Liver (tissue), 9 donors: ENCODE measurements around the gene SSBP2. TPM values are rescaled to one million over a fixed set of nuclear protein-coding genes. Genes with fewer than 3 reads are reported as not detected.

Source experiments
- DNase-seq: peaks from one replicate; pipeline ENCODE4 v3.0.0-alpha.2; 2017; ENCODE audit warnings: low spot score
- H3K27ac ChIP-seq, 2 donors: one replicate each; pipeline ENCODE4 v1.7.0; 2013; ENCODE audit warnings: inconsistent platforms in 2 of 2, low read length in 2 of 2, control low read depth in 1 of 2, low read depth in 1 of 2, mild to moderate bottlenecking in 1 of 2
- H3K27me3 ChIP-seq, 4 donors: one replicate each; pipeline versions ENCODE4 v1.6.1 to v1.7.0; 2013; ENCODE audit warnings: low read length in 3 of 4, inconsistent platforms in 1 of 4, mild to moderate bottlenecking in 1 of 4, moderate library complexity in 1 of 4; ENCODE audit not compliant: control insufficient read depth in 4 of 4, insufficient read depth in 4 of 4
- H3K36me3 ChIP-seq, 4 donors: one replicate each; pipeline versions ENCODE4 v1.6.1 to v1.7.0; 2013; ENCODE audit warnings: low read length in 3 of 4, mild to moderate bottlenecking in 3 of 4, low read depth in 1 of 4, moderate library complexity in 1 of 4; ENCODE audit not compliant: control insufficient read depth in 4 of 4, insufficient read depth in 3 of 4
- H3K4me1 ChIP-seq, 4 donors: one replicate each; pipeline versions ENCODE4 v1.6.1 to v1.7.0; 2013; ENCODE audit warnings: low read length in 3 of 4, mild to moderate bottlenecking in 3 of 4, moderate library complexity in 1 of 4; ENCODE audit not compliant: control insufficient read depth in 4 of 4, insufficient read depth in 4 of 4
- H3K4me3 ChIP-seq, 3 donors: one replicate each; pipeline versions ENCODE4 v1.6.1 to v1.7.0; 2013; ENCODE audit warnings: low read length in 3 of 3, control low read depth in 1 of 3, low read depth in 1 of 3, mild to moderate bottlenecking in 1 of 3
- H3K9ac ChIP-seq, 2 donors: one replicate each; pipeline ENCODE4 v1.7.0; 2013; ENCODE audit warnings: low read length in 2 of 2, mild to moderate bottlenecking in 2 of 2, moderate library complexity in 2 of 2, control low read depth in 1 of 2, low read depth in 1 of 2
- H3K9me3 ChIP-seq, 4 donors: one replicate each; pipeline versions ENCODE4 v1.6.1 to v1.7.0; 2013; ENCODE audit warnings: low read length in 3 of 4; ENCODE audit not compliant: control insufficient read depth in 4 of 4
- EGR1 ChIP-seq, 2 donors: IDR thresholded peaks; 2 replicates each; pipeline ENCODE4 v1.6.1; 2016 to 2018; ENCODE audit warnings: antibody characterized with exemption in 2 of 2, low read depth in 2 of 2
- FOXA1 ChIP-seq: IDR thresholded peaks from 2 replicates; pipeline ENCODE4 v1.6.1; 2016; ENCODE audit warnings: antibody characterized with exemption
- FOXA2 ChIP-seq: IDR thresholded peaks from 2 replicates; pipeline ENCODE4 v1.6.1; 2016; ENCODE audit warnings: antibody characterized with exemption
- HNF4A ChIP-seq, 2 donors: conservative IDR thresholded peaks; 2 replicates each; pipeline ENCODE4 v1.6.1; 2016; ENCODE audit warnings: antibody characterized with exemption in 2 of 2, mild to moderate bottlenecking in 2 of 2
- HNF4G ChIP-seq: IDR thresholded peaks from 2 replicates; pipeline ENCODE4 v1.6.1; 2016; ENCODE audit warnings: antibody characterized with exemption
- JUND ChIP-seq, 2 donors: IDR thresholded peaks; 2 replicates each; pipeline ENCODE4 v1.6.1; 2016; ENCODE audit warnings: antibody characterized with exemption in 2 of 2
- NR2F2 ChIP-seq: IDR thresholded peaks from 2 replicates; pipeline ENCODE4 v1.6.1; 2016; ENCODE audit warnings: antibody characterized with exemption
- RAD21 ChIP-seq, 2 donors: IDR thresholded peaks; 2 replicates each; pipeline ENCODE4 v1.6.1; 2016; ENCODE audit warnings: antibody characterized with exemption in 2 of 2, mild to moderate bottlenecking in 2 of 2
- RXRA ChIP-seq, 2 donors: IDR thresholded peaks; 2 replicates each; pipeline ENCODE4 v1.6.1; 2017 to 2018; ENCODE audit warnings: antibody characterized with exemption in 2 of 2, mild to moderate bottlenecking in 1 of 2
- SP1 ChIP-seq: IDR thresholded peaks from 2 replicates; pipeline ENCODE4 v1.6.1; 2018; ENCODE audit warnings: antibody characterized with exemption, mild to moderate bottlenecking
- TAF1 ChIP-seq: conservative IDR thresholded peaks from 2 replicates; pipeline ENCODE4 v1.6.1; 2016; ENCODE audit warnings: antibody characterized with exemption, mild to moderate bottlenecking
- YY1 ChIP-seq: IDR thresholded peaks from 2 replicates; pipeline ENCODE4 v1.6.1; 2016; ENCODE audit warnings: antibody characterized with exemption, mild to moderate bottlenecking
- WGBS: extraction: QIAGEN DNeasy Blood & Tissue Kit; methylation state at CpG from one replicate; pipeline ENCODE4 v1.1.7; 2013; 5-methylcytosine and 5-hydroxymethylcytosine counted together
- polyA plus RNA-seq, 2 donors: library from polyadenylated mRNA; stranded (reverse) in 1 of 2; unstranded in 1 of 2; fragments of 200-250 nt in 1 of 2; fragments of >200 nt in 1 of 2; fragmentation: Nextera tagmentation in 1 of 2; extraction: Ambion mirVana in 1 of 2; gene quantifications; one replicate each; pipeline versions ENCODE4 v1.2.1 to v1.2.3, GENCODE V29; 2013 to 2015
- total RNA-seq, 2 donors: library from RNA; depleted of rRNA; stranded (reverse); fragments of >200 nt; gene quantifications; one replicate each; pipeline ENCODE4 v1.2.3, GENCODE V29; 2014
- TF ChIP-seq, protein P1 (sequence below): IDR thresholded peaks from 2 replicates; pipeline ENCODE4 v1.6.1; 2016; ENCODE audit warnings: antibody characterized with exemption
- TF ChIP-seq, protein P2 (sequence below): fragments of 150-350 bp; IDR thresholded peaks from 2 replicates; pipeline ENCODE4 v1.5.1; 2017; ENCODE audit warnings: improper control_type of control experiment, low read depth, low read length; ENCODE audit not compliant: missing input control
- TF ChIP-seq, protein P3 (sequence below): IDR thresholded peaks from 2 replicates; pipeline ENCODE4 v1.6.1; 2016; ENCODE audit warnings: antibody characterized with exemption, mild to moderate bottlenecking
- TF ChIP-seq, protein P4 (sequence below): IDR thresholded peaks from 2 replicates; pipeline ENCODE4 v1.6.1; 2016; ENCODE audit warnings: antibody characterized with exemption
- TF ChIP-seq, protein P5 (sequence below): IDR thresholded peaks from 2 replicates; pipeline ENCODE4 v1.6.1; 2016; ENCODE audit warnings: antibody characterized with exemption
- donor health status: healthy.
- donor health status: healthy.
- donor health status: healthy.
- donor health status: healthy.
- donor health status: healthy.

Gene SSBP2
- total and polyA plus RNA-seq, 4 donors = 2.2 to 10.1 (median 4.1) TPM

DNA sequence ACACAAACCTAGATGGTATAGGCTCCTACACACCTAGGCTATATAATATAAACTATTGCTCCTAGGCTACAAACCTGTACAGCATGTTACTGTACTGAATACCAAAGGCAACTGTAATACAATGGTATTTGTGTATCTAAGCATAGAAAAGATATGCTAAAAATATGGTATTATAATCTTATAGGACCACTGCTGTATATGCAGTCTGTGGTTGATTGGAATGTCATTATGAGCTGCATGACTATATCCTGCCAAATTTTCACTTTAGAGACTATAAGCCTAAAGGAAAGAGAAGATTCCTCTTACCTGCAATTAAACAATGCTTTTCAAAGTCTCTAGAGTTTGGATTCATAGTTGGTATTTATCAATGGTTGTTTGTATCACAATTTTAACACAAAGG, 332.3 kb downstream of the SSBP2 start:
- no peaks in the 10 kb centered on the region for H3K27me3 ChIP-seq
- no peak overlapping the region for H3K4me3 ChIP-seq
- H3K4me1 ChIP-seq = peaks cover 0 to 12% (median 3%) of the 10 kb centered on the region in 4 donors
- H3K27ac ChIP-seq = no peak overlapping the region
- H3K36me3 ChIP-seq = peaks cover 0 to 3% (median 0%) of the 10 kb centered on the region in 4 donors
- TF ChIP-seq, protein P1, sequence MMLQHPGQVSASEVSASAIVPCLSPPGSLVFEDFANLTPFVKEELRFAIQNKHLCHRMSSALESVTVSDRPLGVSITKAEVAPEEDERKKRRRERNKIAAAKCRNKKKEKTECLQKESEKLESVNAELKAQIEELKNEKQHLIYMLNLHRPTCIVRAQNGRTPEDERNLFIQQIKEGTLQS = no peak
- TF ChIP-seq NR2F2 = no peak
- no peak for TF ChIP-seq FOXA1
- no peak for TF ChIP-seq RXRA (IDR thresholded peaks at IDR 0.05)
- TF ChIP-seq JUND (IDR thresholded peaks at IDR 0.05) = no peak
- no peak for TF ChIP-seq EGR1 (IDR thresholded peaks at IDR 0.05; ENCODE audit: low read depth in 2 of 2)
- TF ChIP-seq SP1 = no peak
- no peak for TF ChIP-seq FOXA2
- TF ChIP-seq, protein P2, sequence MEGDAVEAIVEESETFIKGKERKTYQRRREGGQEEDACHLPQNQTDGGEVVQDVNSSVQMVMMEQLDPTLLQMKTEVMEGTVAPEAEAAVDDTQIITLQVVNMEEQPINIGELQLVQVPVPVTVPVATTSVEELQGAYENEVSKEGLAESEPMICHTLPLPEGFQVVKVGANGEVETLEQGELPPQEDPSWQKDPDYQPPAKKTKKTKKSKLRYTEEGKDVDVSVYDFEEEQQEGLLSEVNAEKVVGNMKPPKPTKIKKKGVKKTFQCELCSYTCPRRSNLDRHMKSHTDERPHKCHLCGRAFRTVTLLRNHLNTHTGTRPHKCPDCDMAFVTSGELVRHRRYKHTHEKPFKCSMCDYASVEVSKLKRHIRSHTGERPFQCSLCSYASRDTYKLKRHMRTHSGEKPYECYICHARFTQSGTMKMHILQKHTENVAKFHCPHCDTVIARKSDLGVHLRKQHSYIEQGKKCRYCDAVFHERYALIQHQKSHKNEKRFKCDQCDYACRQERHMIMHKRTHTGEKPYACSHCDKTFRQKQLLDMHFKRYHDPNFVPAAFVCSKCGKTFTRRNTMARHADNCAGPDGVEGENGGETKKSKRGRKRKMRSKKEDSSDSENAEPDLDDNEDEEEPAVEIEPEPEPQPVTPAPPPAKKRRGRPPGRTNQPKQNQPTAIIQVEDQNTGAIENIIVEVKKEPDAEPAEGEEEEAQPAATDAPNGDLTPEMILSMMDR = no peak
- no peak for TF ChIP-seq RAD21 (IDR thresholded peaks at IDR 0.05)
- no peak for TF ChIP-seq YY1
- no peak for TF ChIP-seq TAF1
- TF ChIP-seq HNF4G = no peak
- TF ChIP-seq, protein P3, sequence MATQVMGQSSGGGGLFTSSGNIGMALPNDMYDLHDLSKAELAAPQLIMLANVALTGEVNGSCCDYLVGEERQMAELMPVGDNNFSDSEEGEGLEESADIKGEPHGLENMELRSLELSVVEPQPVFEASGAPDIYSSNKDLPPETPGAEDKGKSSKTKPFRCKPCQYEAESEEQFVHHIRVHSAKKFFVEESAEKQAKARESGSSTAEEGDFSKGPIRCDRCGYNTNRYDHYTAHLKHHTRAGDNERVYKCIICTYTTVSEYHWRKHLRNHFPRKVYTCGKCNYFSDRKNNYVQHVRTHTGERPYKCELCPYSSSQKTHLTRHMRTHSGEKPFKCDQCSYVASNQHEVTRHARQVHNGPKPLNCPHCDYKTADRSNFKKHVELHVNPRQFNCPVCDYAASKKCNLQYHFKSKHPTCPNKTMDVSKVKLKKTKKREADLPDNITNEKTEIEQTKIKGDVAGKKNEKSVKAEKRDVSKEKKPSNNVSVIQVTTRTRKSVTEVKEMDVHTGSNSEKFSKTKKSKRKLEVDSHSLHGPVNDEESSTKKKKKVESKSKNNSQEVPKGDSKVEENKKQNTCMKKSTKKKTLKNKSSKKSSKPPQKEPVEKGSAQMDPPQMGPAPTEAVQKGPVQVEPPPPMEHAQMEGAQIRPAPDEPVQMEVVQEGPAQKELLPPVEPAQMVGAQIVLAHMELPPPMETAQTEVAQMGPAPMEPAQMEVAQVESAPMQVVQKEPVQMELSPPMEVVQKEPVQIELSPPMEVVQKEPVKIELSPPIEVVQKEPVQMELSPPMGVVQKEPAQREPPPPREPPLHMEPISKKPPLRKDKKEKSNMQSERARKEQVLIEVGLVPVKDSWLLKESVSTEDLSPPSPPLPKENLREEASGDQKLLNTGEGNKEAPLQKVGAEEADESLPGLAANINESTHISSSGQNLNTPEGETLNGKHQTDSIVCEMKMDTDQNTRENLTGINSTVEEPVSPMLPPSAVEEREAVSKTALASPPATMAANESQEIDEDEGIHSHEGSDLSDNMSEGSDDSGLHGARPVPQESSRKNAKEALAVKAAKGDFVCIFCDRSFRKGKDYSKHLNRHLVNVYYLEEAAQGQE = no peak
- TF ChIP-seq, protein P4, sequence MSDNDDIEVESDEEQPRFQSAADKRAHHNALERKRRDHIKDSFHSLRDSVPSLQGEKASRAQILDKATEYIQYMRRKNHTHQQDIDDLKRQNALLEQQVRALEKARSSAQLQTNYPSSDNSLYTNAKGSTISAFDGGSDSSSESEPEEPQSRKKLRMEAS = no peak
- no peak for TF ChIP-seq HNF4A (conservative IDR thresholded peaks at IDR 0.05)
- H3K9ac ChIP-seq = no peak overlapping the region
- no peaks in the 10 kb centered on the region for H3K9me3 ChIP-seq
- DNase-seq = no peak

DNA sequence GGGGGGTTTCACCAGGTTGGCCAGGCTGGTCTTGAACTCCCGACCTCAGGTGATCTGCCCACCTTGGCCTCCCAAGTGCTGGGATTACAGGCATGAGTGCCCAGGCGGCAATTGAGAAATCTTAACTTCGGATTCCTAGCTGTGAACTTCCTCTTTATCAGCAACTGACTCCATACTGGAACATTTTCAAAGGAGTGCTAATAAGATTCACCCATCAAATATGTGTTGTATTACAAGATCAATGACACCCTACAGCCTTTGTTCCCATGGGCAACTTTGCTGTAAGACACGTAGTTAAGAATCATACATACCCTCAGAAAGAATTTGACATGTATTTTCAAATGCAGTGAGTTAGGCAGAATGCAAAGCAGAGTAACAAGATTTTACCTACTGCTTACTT, 333.8 kb downstream of the SSBP2 start:
- Histone ChIP-seq H3K9me3 (no peaks in the 10 kb centered on the region), H3K4me1 (peaks cover 0 to 2% (median under 1%) of the 10 kb centered on the region in 4 donors), H3K9ac (no peak overlapping the region), H3K27me3 (no peaks in the 10 kb centered on the region), H3K36me3 (peaks cover 0 to 3% (median 0%) of the 10 kb centered on the region in 4 donors), H3K27ac (no peak overlapping the region), H3K4me3 (no peak overlapping the region)
- no peak for DNase-seq
- TF ChIP-seq JUND (IDR thresholded peaks at IDR 0.05) (no peak), EGR1 (IDR thresholded peaks at IDR 0.05; ENCODE audit: low read depth in 2 of 2) (no peak), NR2F2 (no peak), HNF4G (no peak), FOXA1 (no peak), HNF4A (conservative IDR thresholded peaks at IDR 0.05) (no peak), TAF1 (no peak)
- TF ChIP-seq, protein P3 = no peak
- TF ChIP-seq, protein P5, sequence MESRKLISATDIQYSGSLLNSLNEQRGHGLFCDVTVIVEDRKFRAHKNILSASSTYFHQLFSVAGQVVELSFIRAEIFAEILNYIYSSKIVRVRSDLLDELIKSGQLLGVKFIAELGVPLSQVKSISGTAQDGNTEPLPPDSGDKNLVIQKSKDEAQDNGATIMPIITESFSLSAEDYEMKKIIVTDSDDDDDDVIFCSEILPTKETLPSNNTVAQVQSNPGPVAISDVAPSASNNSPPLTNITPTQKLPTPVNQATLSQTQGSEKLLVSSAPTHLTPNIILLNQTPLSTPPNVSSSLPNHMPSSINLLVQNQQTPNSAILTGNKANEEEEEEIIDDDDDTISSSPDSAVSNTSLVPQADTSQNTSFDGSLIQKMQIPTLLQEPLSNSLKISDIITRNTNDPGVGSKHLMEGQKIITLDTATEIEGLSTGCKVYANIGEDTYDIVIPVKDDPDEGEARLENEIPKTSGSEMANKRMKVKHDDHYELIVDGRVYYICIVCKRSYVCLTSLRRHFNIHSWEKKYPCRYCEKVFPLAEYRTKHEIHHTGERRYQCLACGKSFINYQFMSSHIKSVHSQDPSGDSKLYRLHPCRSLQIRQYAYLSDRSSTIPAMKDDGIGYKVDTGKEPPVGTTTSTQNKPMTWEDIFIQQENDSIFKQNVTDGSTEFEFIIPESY = no peak
- TF ChIP-seq, protein P2 = no peak
- WGBS = 86% methylated on average over 4 of the region's 4 CpGs
